Activated CD8-positive, alpha-beta T cell treated with anti-CD3 and anti-CD28 coated beads for 36 hours (primary cell): ENCODE data around the gene MT3. TPM values are rescaled to one million over a fixed set of nuclear protein-coding genes. Genes with fewer than 3 reads are reported as not detected.

Experiments used
- ATAC-seq: fragments of 200-7000 bp; cut with Tn5 transposase; one replicate; pipeline ENCODE4 v1.10.0; 2021; ENCODE audit warnings: mild to moderate bottlenecking, moderate library complexity
- CTCF ChIA-PET: fragments of 350-600 bp; sonication (Branson Sonifier 250); formaldehyde crosslinking; loops from one replicate; lab custom pipeline; 2021; ENCODE audit warnings: antibody characterized with exemption; lab: Charles Lee
- POLR2A ChIA-PET: fragments of 350-600 bp; sonication (Branson Sonifier 250); formaldehyde crosslinking; loops from one replicate; lab custom pipeline; 2021; ENCODE audit warnings: antibody characterized with exemption; lab: Charles Lee
- DNase-seq: peaks from one replicate; pipeline ENCODE4 v3.0.0-alpha.2; 2020
- H3K27ac Mint-ChIP-seq: one replicate; pipeline ENCODE4 v1.8.0; 2021; ENCODE audit warnings: mild to moderate bottlenecking, mixed read lengths
- H3K27me3 Mint-ChIP-seq: one replicate; pipeline ENCODE4 v1.8.0; 2021; ENCODE audit warnings: mixed read lengths
- H3K36me3 Mint-ChIP-seq: one replicate; pipeline ENCODE4 v1.8.0; 2021; ENCODE audit warnings: low read depth, mixed read lengths
- H3K4me1 Mint-ChIP-seq: one replicate; pipeline ENCODE4 v1.8.0; 2021; ENCODE audit warnings: low read depth, mixed read lengths
- H3K4me3 Mint-ChIP-seq: one replicate; pipeline ENCODE4 v1.8.0; 2021; ENCODE audit warnings: mild to moderate bottlenecking, moderate library complexity, mixed read lengths
- H3K9me3 Mint-ChIP-seq: one replicate; pipeline ENCODE4 v1.8.0; 2021; ENCODE audit warnings: mixed read lengths
- intact Hi-C: fragments of 100-400 bp; cut with micrococcal nuclease; formaldehyde crosslinking; loops from one replicate; pipeline ENCODE4 v1.10.0; 2022
- total RNA-seq, 2 experiments: library from RNA; stranded (reverse); gene quantifications; one replicate each; pipeline ENCODE4 v1.2.3, GENCODE V29; 2021
- TF ChIP-seq, protein P1 (sequence below): fragments of 200-600 bp; IDR thresholded peaks from one replicate; pipeline ENCODE4 v1.8.0; 2022; ENCODE audit warnings: antibody characterized with exemption, mild to moderate bottlenecking

The MT3 gene
- total RNA-seq, 2 experiments from 2014 or later = 30.7 to 33.6 TPM

DNA sequence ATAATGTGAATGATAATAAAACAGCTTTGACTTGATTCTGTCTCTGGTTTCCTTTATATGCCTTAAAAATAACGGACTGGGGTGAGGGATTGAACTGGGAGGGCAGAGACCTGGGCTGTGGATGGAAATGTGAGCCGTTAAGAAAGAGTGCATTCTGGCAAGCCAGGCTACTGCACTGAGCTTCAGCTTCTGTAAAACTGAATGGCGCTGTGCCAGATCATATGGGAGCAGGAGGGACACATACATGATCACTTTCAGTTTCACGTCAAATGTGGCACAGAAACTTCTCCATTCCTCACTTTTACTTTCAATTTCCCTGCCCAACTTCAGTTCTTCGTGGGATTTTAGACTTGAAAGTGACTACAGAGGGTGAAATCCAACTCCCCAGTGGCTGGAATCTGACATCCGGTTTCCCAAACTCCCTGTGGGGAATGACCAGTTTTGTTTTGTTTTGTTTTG lies 20.2 kb downstream of the MT3 start:
- H3K4me1 Mint-ChIP-seq = peaks cover 68% of the 10 kb centered on the region

DNA sequence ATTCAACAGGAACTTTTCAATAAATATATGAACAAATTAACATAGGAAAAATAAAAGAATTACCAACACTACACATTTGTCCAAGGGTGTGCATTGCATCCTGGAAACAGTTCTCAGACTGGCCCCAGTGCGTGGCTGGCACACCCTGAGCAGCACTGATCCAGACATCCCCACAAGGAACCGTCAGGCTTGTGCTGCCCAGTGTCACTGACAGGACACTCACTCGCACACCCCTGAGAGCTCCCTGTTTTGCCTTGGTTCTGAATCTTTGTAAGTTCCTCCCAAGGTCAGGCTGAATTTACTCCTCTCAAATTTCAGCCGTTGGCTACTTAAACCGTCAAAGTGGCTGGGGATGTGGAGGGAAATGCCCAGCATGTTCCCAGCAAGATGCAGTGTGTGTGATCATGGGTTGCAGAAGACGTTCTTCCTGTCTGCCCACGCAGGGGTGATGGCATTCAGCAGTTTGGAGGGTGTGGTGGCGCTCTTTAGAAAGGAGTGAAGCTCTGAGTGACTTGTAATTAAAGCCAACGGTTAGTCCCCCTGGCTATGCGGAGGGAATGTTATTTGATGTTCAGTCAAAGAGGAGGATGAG lies 20.8 kb downstream of the MT3 start:
- Mint-ChIP-seq H3K27me3 (no peaks in the 10 kb centered on the region), H3K9me3 (no peaks in the 10 kb centered on the region), H3K36me3 (peaks cover 2% of the 10 kb centered on the region), H3K4me3 (peak overlapping the region; percentile 81), H3K27ac (peak overlapping the region; percentile 94), H3K4me1 (peaks cover 74% of the 10 kb centered on the region)
- POLR2A ChIA-PET = interaction anchor here (0.6 to 1.8 kb wide), 8 partner anchors 13 to 1378 kb away, joined by 3 to 8 read pairs (median 3); partner anchors contain the start of gene MT1E
- CTCF ChIA-PET = interaction anchor here (0.9 to 3.0 kb wide), 5 partner anchors 9 to 92 kb away, joined by 3 to 12 read pairs (median 5); partner anchors contain the start of gene MT1E
- peak; percentile 57 for ATAC-seq
- TF ChIP-seq, protein P1, sequence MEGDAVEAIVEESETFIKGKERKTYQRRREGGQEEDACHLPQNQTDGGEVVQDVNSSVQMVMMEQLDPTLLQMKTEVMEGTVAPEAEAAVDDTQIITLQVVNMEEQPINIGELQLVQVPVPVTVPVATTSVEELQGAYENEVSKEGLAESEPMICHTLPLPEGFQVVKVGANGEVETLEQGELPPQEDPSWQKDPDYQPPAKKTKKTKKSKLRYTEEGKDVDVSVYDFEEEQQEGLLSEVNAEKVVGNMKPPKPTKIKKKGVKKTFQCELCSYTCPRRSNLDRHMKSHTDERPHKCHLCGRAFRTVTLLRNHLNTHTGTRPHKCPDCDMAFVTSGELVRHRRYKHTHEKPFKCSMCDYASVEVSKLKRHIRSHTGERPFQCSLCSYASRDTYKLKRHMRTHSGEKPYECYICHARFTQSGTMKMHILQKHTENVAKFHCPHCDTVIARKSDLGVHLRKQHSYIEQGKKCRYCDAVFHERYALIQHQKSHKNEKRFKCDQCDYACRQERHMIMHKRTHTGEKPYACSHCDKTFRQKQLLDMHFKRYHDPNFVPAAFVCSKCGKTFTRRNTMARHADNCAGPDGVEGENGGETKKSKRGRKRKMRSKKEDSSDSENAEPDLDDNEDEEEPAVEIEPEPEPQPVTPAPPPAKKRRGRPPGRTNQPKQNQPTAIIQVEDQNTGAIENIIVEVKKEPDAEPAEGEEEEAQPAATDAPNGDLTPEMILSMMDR = no peak
- peak; percentile 95 for DNase-seq
- intact Hi-C loops = loop anchor here (5.0 kb wide), 1 partner anchor 72 kb away; the partner anchor contains the start of gene MT1X

More for the DNA sequence above, 20.2 kb downstream of the MT3 start:
- CTCF ChIA-PET = interaction anchor here (0.6 to 1.7 kb wide), 4 partner anchors 16 to 92 kb away, joined by 3 to 5 read pairs (median 4); partner anchors contain the start of gene MT1E
- ATAC-seq (peak; percentile 22), DNase-seq (peak; percentile 89)
- no peaks in the 10 kb centered on the region for H3K27me3 Mint-ChIP-seq
- peak overlapping the region; percentile 94 for H3K27ac Mint-ChIP-seq
- TF ChIP-seq, protein P1 = no peak
- H3K36me3 Mint-ChIP-seq = peaks cover 2% of the 10 kb centered on the region
- POLR2A ChIA-PET = interaction anchor here (0.7 to 1.8 kb wide), 6 partner anchors 13 to 1379 kb away, joined by 3 to 8 read pairs (median 3); no protein-coding TSS in a partner anchor
- intact Hi-C loops = no loop called here
- H3K9me3 Mint-ChIP-seq = no peaks in the 10 kb centered on the region
- H3K4me3 Mint-ChIP-seq = peak overlapping the region; percentile 81

DNA sequence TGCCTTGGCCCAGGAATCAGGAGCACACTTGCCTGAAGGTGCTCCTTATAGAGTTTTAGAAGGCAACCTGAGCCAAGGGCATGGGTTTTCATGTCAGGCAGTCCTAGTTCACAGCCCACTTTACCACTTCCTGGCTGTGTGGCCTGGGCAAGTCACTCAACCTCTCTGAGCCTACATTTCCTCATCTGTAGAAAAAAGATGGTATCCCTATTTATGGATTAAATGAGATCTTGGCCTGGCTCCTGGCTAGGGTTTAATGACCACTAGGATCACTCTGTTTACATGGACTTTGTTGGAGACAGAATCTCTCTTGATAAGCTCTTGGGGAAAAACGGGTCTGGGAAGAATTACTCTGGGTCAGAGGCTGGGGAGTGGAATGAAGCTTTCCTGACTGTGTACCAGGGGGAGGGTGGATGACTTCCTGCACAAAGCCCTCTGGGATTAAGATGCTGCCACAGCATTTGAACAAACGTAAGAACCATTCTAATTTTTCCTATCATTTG lies 21.3 kb downstream of the MT3 start:
- DNase-seq (no peak), ATAC-seq (peak; percentile 18)
- H3K4me1 Mint-ChIP-seq = peaks cover 77% of the 10 kb centered on the region
- POLR2A ChIA-PET = interaction anchor here (0.6 to 1.8 kb wide), 5 partner anchors 12 to 140 kb away, joined by 3 to 8 read pairs (median 3); partner anchors contain the start of gene MT1E
- peak overlapping the region; percentile 94 for H3K27ac Mint-ChIP-seq
- peak overlapping the region; percentile 81 for H3K4me3 Mint-ChIP-seq
- no peaks in the 10 kb centered on the region for H3K27me3 Mint-ChIP-seq
- CTCF ChIA-PET = interaction anchor here (0.8 to 3.0 kb wide), 5 partner anchors 8 to 107 kb away, joined by 3 to 12 read pairs (median 3); no protein-coding TSS in a partner anchor
- intact Hi-C loops = loop anchor here (5.0 kb wide), 1 partner anchor 72 kb away; the partner anchor contains the start of gene MT1X
- no peaks in the 10 kb centered on the region for H3K9me3 Mint-ChIP-seq
- TF ChIP-seq, protein P1 = no peak
- peaks cover 2% of the 10 kb centered on the region for H3K36me3 Mint-ChIP-seq

DNA sequence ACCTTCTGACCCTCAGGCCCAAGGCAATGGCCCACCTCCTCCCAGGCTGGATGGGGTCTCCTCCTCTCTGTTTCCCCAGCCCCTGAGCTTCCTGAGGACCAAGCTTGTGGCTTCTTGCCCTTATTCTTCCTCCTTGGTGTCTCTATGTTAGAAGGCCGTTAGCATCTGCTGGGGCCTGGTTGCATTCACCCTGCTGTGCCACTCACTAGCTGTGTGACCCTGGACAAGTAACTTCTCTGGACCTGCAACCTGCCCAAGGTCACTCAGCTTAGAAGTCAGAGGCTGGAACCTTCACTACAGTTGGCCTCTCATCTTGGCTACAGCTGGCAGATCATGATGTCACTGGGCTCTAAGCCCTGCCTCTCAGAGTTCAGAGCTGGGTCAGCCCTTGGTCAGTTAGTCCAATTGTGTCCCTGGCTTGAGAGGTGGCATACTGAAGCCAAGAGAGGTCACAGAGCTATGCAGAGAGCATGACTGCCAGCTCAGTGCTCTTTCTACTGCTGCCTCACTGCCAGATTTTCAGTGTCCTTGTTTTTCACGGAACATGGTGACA lies 22.0 kb downstream of the MT3 start:
- ChIA-PET CTCF (interaction anchor here (0.8 to 3.0 kb wide), 5 partner anchors 11 to 106 kb away, joined by 3 to 12 read pairs (median 3); no protein-coding TSS in a partner anchor), POLR2A (interaction anchor here (1.4 to 2.0 kb wide), 3 partner anchors 14 to 49 kb away, joined by 3 to 9 read pairs (median 8); partner anchors contain the start of gene MT1E)
- intact Hi-C loops = loop anchor here (5.0 kb wide), 1 partner anchor 71 kb away; the partner anchor contains the start of gene MT1X
- Mint-ChIP-seq H3K27ac (peak overlapping the region; percentile 94), H3K4me3 (no peak overlapping the region), H3K27me3 (no peaks in the 10 kb centered on the region), H3K4me1 (peaks cover 74% of the 10 kb centered on the region), H3K9me3 (no peaks in the 10 kb centered on the region), H3K36me3 (peaks cover 2% of the 10 kb centered on the region)
- ATAC-seq = no peak
- DNase-seq = no peak
- TF ChIP-seq, protein P1 = no peak
